Measurements from ENCODE around the gene AMIGO2.

Gene AMIGO2

GRCh38 chr12:47032644-47033043, 47.1 kb downstream of the AMIGO2 start:
- DNase-seq = peak; percentile 84

- DNase-seq = no peak
These were observed 49.9 kb downstream of the AMIGO2 start for GRCh38 chr12:47029903-47030302.

- DNase-seq = no peak
These were observed 50.6 kb downstream of the AMIGO2 start for GRCh38 chr12:47028981-47029708.

GRCh38 chr12:47028186-47028585, 51.6 kb downstream of the AMIGO2 start:
- no peak for DNase-seq

Measured in hematopoietic multipotent progenitor cell treated with erythropoietin and hydrocortisone succinate and interleukin-3 and kit ligand, for 6 days (in vitro differentiated cells).